GM12872 (cell line): Measurements from ENCODE around the gene PRKCI.

Source experiments
- CTCF ChIP-seq: IDR thresholded peaks from 3 replicates; pipeline ENCODE4 v1.5.1; 2011; ENCODE audit warnings: low read depth, mild to moderate bottlenecking, low read length, moderate library complexity; ENCODE audit not compliant: insufficient read depth

The PRKCI gene

GRCh38 chr3:170346481-170347392 is 124.5 kb downstream of the PRKCI start:
- TF ChIP-seq CTCF, result no peak

DNA sequence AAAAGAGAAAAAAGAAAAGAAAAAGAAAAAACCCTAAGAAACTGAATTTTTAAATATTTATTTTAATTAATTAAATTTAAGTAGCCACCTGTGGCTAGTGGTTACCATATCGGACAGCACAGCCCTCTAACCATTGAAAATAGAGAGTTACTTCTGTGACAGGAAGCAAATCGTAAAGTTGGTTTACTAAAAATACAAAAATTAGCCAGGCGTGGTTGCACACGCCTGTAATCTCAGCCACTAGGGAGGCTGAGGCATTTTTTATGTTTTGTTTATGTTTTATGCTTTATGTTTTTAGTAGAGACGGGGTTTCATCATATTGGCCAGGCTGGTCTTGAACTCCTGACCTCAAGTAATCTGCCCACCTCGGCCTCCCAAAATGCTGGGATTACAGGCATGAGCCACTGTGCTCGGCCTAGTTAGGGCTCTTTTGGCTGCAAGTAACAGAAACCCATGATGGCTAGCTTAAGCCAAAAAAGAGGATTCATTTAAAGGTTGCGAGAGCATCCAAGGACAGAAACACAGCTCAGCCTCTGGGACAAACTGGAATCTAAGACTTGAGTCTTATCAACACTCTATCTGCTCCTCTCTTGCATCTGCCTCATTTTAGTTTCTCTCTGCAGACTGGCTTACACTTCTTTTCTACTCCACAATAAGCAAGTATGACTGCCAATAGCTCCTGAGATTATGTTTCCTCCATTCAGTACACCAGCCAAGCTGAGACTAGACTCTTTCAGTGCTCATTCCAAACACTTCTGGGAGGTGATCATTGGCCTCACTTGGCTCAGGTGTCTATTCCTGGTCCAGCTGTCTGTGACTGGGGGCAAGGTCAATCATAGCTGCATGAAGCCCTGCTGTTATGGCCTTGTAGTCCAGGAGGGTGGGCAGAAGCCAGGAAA is 128.5 kb downstream of the PRKCI start:
- TF ChIP-seq CTCF, result no peak

- no peak for TF ChIP-seq CTCF
Measured at GRCh38 chr3:170352936-170353335, 130.7 kb downstream of the PRKCI start.

DNA sequence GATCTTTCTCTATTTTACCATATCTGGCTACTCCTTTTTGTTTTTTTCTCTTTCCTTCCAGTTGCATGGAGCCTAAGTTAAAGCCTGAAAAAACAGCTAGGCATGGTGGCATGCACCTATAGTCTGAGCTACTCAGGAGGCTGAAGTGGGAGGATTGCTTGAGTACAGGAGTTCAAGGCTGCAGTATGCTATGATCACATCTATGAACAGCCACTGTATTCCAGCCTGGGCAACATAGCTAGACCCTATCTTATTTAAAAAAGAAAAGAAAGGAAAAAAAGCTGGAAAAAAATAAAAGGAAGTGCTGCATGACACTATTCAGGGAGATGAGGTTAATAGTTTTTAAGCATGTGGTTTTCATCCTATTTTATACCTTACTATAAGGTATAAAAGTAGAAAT is 131.3 kb downstream of the PRKCI start:
- TF ChIP-seq CTCF, result no peak

- TF ChIP-seq CTCF, result no peak
Measured at GRCh38 chr3:170354760-170355159, 132.5 kb downstream of the PRKCI start.
